Mesenchymal stem cell (in vitro differentiated cells and primary cell): ENCODE results near the gene GGCT.

Experiments
- DNase-seq: peaks from one replicate; pipeline ENCODE4 v3.0.0-alpha.2; 2013
- H2AFZ ChIP-seq: one replicate; pipeline ENCODE4 v1.6.1; 2013; ENCODE audit warnings: low read depth, mild to moderate bottlenecking, control low read depth, inconsistent platforms, low read length, moderate library complexity
- H2AK5ac ChIP-seq: 2 replicates; pipeline ENCODE4 v1.6.1; 2013; ENCODE audit warnings: low read length, moderate library complexity, mild to moderate bottlenecking, inconsistent platforms; ENCODE audit not compliant: severe bottlenecking
- H2BK120ac ChIP-seq: one replicate; pipeline ENCODE4 v1.6.1; 2013; ENCODE audit warnings: low read depth, mild to moderate bottlenecking, inconsistent platforms, low read length, moderate library complexity
- H2BK12ac ChIP-seq, 2 experiments: one replicate each; pipeline ENCODE4 v1.6.1; 2013; ENCODE audit warnings: inconsistent platforms in 2 of 2, low read length in 2 of 2, mild to moderate bottlenecking in 2 of 2, moderate library complexity in 2 of 2, control low read depth in 1 of 2
- H2BK15ac ChIP-seq: one replicate; pipeline ENCODE4 v1.6.1; 2013; ENCODE audit warnings: mild to moderate bottlenecking, low read depth, inconsistent platforms; ENCODE audit not compliant: poor library complexity, severe bottlenecking
- H2BK5ac ChIP-seq: 2 replicates; pipeline ENCODE4 v1.6.1; 2013; ENCODE audit warnings: low read depth, mild to moderate bottlenecking, low read length, control low read depth, inconsistent platforms; ENCODE audit not compliant: poor library complexity, severe bottlenecking
- H3K14ac ChIP-seq, 2 experiments: one replicate each; pipeline ENCODE4 v1.6.1; 2013; ENCODE audit warnings: inconsistent platforms in 2 of 2, low read length in 2 of 2, control low read depth in 1 of 2, mild to moderate bottlenecking in 1 of 2, moderate library complexity in 1 of 2
- H3K18ac ChIP-seq, 2 experiments: one replicate each; pipeline ENCODE4 v1.6.1; 2013; ENCODE audit warnings: inconsistent platforms in 2 of 2, low read length in 2 of 2, control low read depth in 1 of 2, low read depth in 1 of 2, mild to moderate bottlenecking in 1 of 2
- H3K23ac ChIP-seq, 2 experiments: one replicate each; pipeline ENCODE4 v1.6.1; 2013; ENCODE audit warnings: inconsistent platforms in 2 of 2, low read length in 2 of 2, mild to moderate bottlenecking in 2 of 2, moderate library complexity in 2 of 2, control low read depth in 1 of 2
- H3K27ac ChIP-seq: 2 replicates; pipeline ENCODE4 v1.5.1; 2013; ENCODE audit warnings: mild to moderate bottlenecking, moderate library complexity, low read length, control low read depth, inconsistent platforms; ENCODE audit not compliant: poor library complexity, severe bottlenecking
- H3K27me3 ChIP-seq, 2 experiments: 2 replicates each; pipeline versions ENCODE4 v1.6.1 to v1.7.0; 2013; ENCODE audit warnings: low read length in 2 of 2, mild to moderate bottlenecking in 2 of 2, moderate library complexity in 2 of 2, control low read depth in 1 of 2, inconsistent platforms in 1 of 2; ENCODE audit not compliant: control insufficient read depth in 1 of 2, insufficient read depth in 1 of 2
- H3K36me3 ChIP-seq, 2 experiments: 2 replicates each; pipeline versions ENCODE4 v1.6.1 to v1.7.0; 2013; ENCODE audit warnings: low read length in 2 of 2, control low read depth in 1 of 2, inconsistent platforms in 1 of 2, low read depth in 1 of 2, mild to moderate bottlenecking in 1 of 2; ENCODE audit not compliant: insufficient read depth in 2 of 2, control insufficient read depth in 1 of 2
- H3K4ac ChIP-seq, 2 experiments: one replicate each; pipeline ENCODE4 v1.6.1; 2013; ENCODE audit warnings: inconsistent platforms in 2 of 2, low read length in 2 of 2, mild to moderate bottlenecking in 2 of 2, moderate library complexity in 2 of 2, control low read depth in 1 of 2, low read depth in 1 of 2
- H3K4me1 ChIP-seq: 2 replicates; pipeline ENCODE4 v1.6.1; 2013; ENCODE audit warnings: low read depth, low read length, control low read depth; ENCODE audit not compliant: control insufficient read depth, insufficient read depth
- H3K4me2 ChIP-seq: 2 replicates; pipeline ENCODE4 v1.6.1; 2013; ENCODE audit warnings: low read length, mild to moderate bottlenecking, inconsistent platforms; ENCODE audit not compliant: poor library complexity, severe bottlenecking
- H3K4me3 ChIP-seq, 2 experiments: 2 replicates each; pipeline versions ENCODE4 v1.5.1 to v1.7.0; 2013; ENCODE audit warnings: low read length in 2 of 2, mild to moderate bottlenecking in 2 of 2, control low read depth in 1 of 2, low read depth in 1 of 2; ENCODE audit not compliant: insufficient read depth in 1 of 2
- H3K79me1 ChIP-seq: replicated peaks from 2 replicates; pipeline ENCODE4 v1.6.1; 2013; ENCODE audit warnings: mild to moderate bottlenecking, control low read depth, low read length, inconsistent platforms; ENCODE audit not compliant: poor library complexity, severe bottlenecking
- H3K9ac ChIP-seq: 2 replicates; pipeline ENCODE4 v1.7.0; 2013; ENCODE audit warnings: mild to moderate bottlenecking, low read length, moderate library complexity
- H3K9me3 ChIP-seq: 2 replicates; pipeline ENCODE4 v1.7.0; 2013; ENCODE audit warnings: mild to moderate bottlenecking, low read length; ENCODE audit not compliant: control insufficient read depth
- H4K8ac ChIP-seq: one replicate; pipeline ENCODE4 v1.6.1; 2013; ENCODE audit warnings: inconsistent platforms, mild to moderate bottlenecking, low read length, moderate library complexity
- H4K91ac ChIP-seq: one replicate; pipeline ENCODE4 v1.6.1; 2013; ENCODE audit warnings: mild to moderate bottlenecking, low read length, inconsistent platforms
- WGBS: methylation state at CpG from one replicate; pipeline ENCODE4 v1.1.7; 2013; ENCODE audit warnings: mixed read lengths; 5-methylcytosine and 5-hydroxymethylcytosine counted together

GGCT gene

GRCh38 chr7:30479202-30480120 is 25.2 kb downstream of the GGCT start:
- Histone ChIP-seq H2AFZ (no peak overlapping the region), H3K4me1 (peaks cover 6% of the 10 kb centered on the region), H2AK5ac (no peak overlapping the region), H2BK120ac (no peak overlapping the region), H3K27ac (no peak overlapping the region), H2BK15ac (no peak overlapping the region), H3K36me3 (no peaks in the 10 kb centered on the region), H3K79me1 (peaks cover 12% of the 10 kb centered on the region), H3K23ac (no peak overlapping the region), H3K9me3 (no peaks in the 10 kb centered on the region), H2BK5ac (no peak overlapping the region), H3K27me3 (no peaks in the 10 kb centered on the region), H4K8ac (no peak overlapping the region), H4K91ac (no peak overlapping the region), H3K14ac (no peak overlapping the region), H3K9ac (peak overlapping the region; percentile 93), H3K18ac (no peak overlapping the region), H3K4ac (no peak overlapping the region), H2BK12ac (no peak overlapping the region), H3K4me3 (peak overlapping the region in 1 of 2 experiments; percentile 91), H3K4me2 (no peak overlapping the region)
- DNase-seq, result peak; percentile 66
- WGBS, result 82% methylated on average over 14 of the region's 14 CpGs

DNA sequence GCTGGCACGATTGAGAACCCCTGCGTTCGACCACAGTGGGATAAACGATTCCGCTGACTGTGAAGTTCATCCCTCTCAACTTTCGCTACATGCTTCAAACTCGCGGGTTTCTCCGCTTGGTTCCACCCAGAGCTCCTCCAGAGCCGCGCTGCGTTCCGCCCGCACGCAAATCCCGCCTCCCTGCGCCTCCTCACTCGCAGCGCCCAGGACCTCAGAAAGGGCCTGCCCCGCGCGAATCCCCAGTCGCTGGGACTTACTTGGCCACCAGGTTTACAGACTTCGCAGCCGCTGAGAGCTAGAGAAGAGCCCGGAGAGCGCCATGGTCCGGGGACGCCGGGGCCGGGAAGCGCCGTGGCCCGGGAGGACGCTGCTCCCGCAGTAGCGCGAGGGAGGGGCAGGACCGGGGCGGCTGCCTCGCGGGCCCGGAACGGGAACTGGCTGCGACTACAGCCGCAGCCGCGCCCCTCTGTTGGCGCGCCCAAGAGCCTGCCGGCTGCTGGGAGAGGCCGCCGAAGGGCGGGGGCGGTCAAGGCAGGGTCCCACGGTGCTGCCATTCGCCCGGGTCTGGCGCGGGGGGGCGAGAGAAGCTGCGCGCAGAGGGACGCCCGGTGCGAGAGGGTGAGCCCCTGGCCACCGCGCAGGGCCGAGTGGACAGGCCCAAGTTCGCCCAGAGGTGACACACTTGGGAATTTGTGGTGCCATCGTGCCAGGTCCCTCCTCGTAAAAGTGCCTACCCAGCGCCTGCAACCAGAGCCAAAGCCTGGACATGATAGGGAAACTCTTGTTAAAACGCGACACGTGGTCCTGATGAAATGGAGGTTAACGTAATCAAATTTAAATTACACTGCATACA is 26.1 kb downstream of the GGCT start, which contains the start of gene NOD1:
NOD1 (minus strand) TSS at position 436 of the 853 bp plus-strand sequence. CDS start 21,863 bp downstream, outside the sequence.
- Histone ChIP-seq H3K18ac (peak within 1 kb of the TSS; percentile 48 to 73), H2BK12ac (peak within 1 kb of the TSS in 1 of 2 experiments; percentile 27), H3K14ac (peak within 1 kb of the TSS in 1 of 2 experiments; percentile 57), H3K36me3 (no peaks in the 10 kb centered on the region), H3K4ac (peak within 1 kb of the TSS; percentile 9 to 42), H4K91ac (peak within 1 kb of the TSS; percentile 36), H2BK5ac (peak within 1 kb of the TSS; percentile 59), H3K9me3 (no peaks in the 10 kb centered on the region), H3K27me3 (no peaks in the 10 kb centered on the region), H3K79me1 (peaks cover 14% of the 10 kb centered on the region), H2BK120ac (peak within 1 kb of the TSS; percentile 13), H3K23ac (peak within 1 kb of the TSS in 1 of 2 experiments; percentile 9), H3K9ac (peak within 1 kb of the TSS; percentile 93), H4K8ac (peak within 1 kb of the TSS; percentile 96), H2BK15ac (peak within 1 kb of the TSS; percentile 71), H3K4me2 (peak within 1 kb of the TSS; percentile 84), H3K4me1 (peaks cover 6% of the 10 kb centered on the region), H3K4me3 (peak within 1 kb of the TSS; percentile 66 to 91), H2AK5ac (no peak within 1 kb of the TSS), H2AFZ (peak within 1 kb of the TSS; percentile 59), H3K27ac (peak within 1 kb of the TSS; percentile 70)
- DNase-seq, result peak; percentile 75
- WGBS, result under 1% methylated on average over 70 of the region's 77 CpGs

DNA sequence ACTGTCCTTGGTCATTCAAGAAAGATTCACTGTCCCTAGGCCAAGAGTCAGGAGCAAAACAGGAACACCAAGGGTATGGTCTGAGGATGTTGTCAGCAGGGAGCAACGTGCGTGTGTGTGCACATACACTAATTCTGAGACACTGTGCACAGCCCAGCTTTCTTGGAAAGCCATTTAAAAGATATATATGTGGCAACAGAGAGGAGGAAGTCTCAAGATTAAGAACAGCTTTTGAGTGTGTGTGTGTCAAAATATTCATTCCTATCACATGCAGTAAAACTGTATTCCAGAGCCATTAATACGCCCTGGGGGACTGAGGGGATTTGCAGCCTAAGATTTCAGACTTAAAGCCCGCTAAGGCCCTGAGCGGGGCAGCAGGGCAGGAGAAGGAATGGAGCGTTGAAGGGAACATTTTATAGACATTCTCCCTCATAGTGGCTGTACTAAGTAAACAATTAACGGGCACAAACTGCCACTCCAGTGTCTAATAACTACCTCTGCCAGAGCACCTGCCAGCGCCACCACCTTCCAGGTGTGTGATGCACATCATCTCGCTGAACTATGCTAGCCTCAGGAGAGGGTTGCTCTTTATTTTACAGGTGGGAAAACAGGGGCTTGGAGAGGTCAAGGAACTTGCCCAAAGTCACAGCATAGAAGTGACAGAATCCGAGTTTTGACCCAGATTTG is 28.0 kb downstream of the GGCT start:
- no peak overlapping the region for H3K14ac ChIP-seq
- H2AK5ac ChIP-seq, result no peak overlapping the region
- H3K18ac ChIP-seq, result no peak overlapping the region
- H2BK120ac ChIP-seq, result no peak overlapping the region
- H3K79me1 ChIP-seq, result peaks cover 29% of the 10 kb centered on the region
- H3K27ac ChIP-seq, result no peak overlapping the region
- H3K36me3 ChIP-seq, result peaks cover 0 to 3% of the 10 kb centered on the region in 2 experiments
- no peak overlapping the region for H3K4me2 ChIP-seq
- no peak overlapping the region for H2AFZ ChIP-seq
- peak overlapping the region; percentile 93 for H3K9ac ChIP-seq
- no peak overlapping the region for H4K8ac ChIP-seq
- H2BK15ac ChIP-seq, result no peak overlapping the region
- DNase-seq, result no peak
- H3K4me3 ChIP-seq, result peak overlapping the region in 1 of 2 experiments; percentile 91
- H3K23ac ChIP-seq, result no peak overlapping the region
- peaks cover 6% of the 10 kb centered on the region for H3K4me1 ChIP-seq
- H4K91ac ChIP-seq, result no peak overlapping the region
- WGBS, result 97% methylated on average over 9 of the region's 10 CpGs
- H3K27me3 ChIP-seq, result no peaks in the 10 kb centered on the region
- H3K9me3 ChIP-seq, result no peaks in the 10 kb centered on the region
- H3K4ac ChIP-seq, result no peak overlapping the region
- no peak overlapping the region for H2BK12ac ChIP-seq
- no peak overlapping the region for H2BK5ac ChIP-seq
